Ishikawa (cell line): Measurements from ENCODE around the gene TMEM117.
A peak's percentile ranks its signal among the peaks of the same experiment; 100 is the strongest.

Experiments used
- CEBPB ChIP-seq: IDR thresholded peaks from 2 replicates; pipeline ENCODE4 v1.6.1; 2012
- CREB1 ChIP-seq: IDR thresholded peaks from 2 replicates; pipeline ENCODE4 v1.6.1; 2012; ENCODE audit warnings: low read depth
- EGR1 ChIP-seq: IDR thresholded peaks from 2 replicates; pipeline ENCODE4 v1.6.1; 2012
- EP300 ChIP-seq: IDR thresholded peaks from 2 replicates; pipeline ENCODE4 v1.6.1; 2012; ENCODE audit warnings: borderline replicate concordance
- FOXM1 ChIP-seq: IDR thresholded peaks from 2 replicates; pipeline ENCODE4 v1.6.1; 2012; ENCODE audit warnings: low read depth, borderline replicate concordance
- NFIC ChIP-seq: IDR thresholded peaks from 2 replicates; pipeline ENCODE4 v1.6.1; 2012
- RAD21 ChIP-seq: IDR thresholded peaks from 2 replicates; pipeline ENCODE4 v1.6.1; 2012; ENCODE audit warnings: low read depth
- TAF1 ChIP-seq: IDR thresholded peaks from 2 replicates; pipeline ENCODE4 v1.6.1; 2012; ENCODE audit warnings: low read depth, mild to moderate bottlenecking
- TCF12 ChIP-seq: IDR thresholded peaks from 2 replicates; pipeline ENCODE4 v1.6.1; 2012; ENCODE audit warnings: low read depth
- TEAD4 ChIP-seq: IDR thresholded peaks from 2 replicates; pipeline ENCODE4 v1.6.1; 2012
- YY1 ChIP-seq: IDR thresholded peaks from 2 replicates; pipeline ENCODE4 v1.6.1; 2012; ENCODE audit warnings: low read depth
- ZBTB7A ChIP-seq: IDR thresholded peaks from 2 replicates; pipeline ENCODE4 v1.6.1; 2012; ENCODE audit warnings: low read depth
- TF ChIP-seq, protein P1 (sequence below): IDR thresholded peaks from 2 replicates; pipeline ENCODE4 v1.6.1; 2012; ENCODE audit warnings: low read depth, mild to moderate bottlenecking
- TF ChIP-seq, protein P2 (sequence below): IDR thresholded peaks from 2 replicates; pipeline ENCODE4 v1.6.1; 2012
- TF ChIP-seq, protein P3 (sequence below): IDR thresholded peaks from 2 replicates; pipeline ENCODE4 v1.6.1; 2012

The TMEM117 gene

DNA sequence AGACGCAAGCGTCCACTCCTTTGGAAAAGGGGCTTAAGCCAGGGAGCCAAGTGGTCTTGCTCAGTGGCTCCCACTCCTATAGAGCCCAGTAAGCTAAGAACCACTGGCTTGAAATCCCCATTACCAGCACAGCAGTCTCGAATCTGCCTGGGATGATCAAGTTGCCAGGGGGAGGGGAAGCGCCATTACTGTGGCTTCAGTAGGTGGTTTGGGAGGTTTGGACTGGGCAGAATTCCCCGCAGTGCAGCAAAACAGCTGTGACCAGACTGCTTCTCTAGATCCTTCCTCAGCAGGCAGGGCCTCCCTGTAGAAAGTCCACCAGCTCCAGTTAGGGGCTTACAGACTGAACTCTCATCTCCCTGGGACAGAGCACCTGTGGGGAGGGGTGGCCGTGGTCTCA is 115.4 kb downstream of the TMEM117 start:
- TF ChIP-seq EGR1 (no peak), TAF1 (no peak), TEAD4 (no peak), CREB1 (no peak), CEBPB (no peak), TCF12 (no peak), NFIC (no peak), RAD21 (no peak), EP300 (no peak), ZBTB7A (no peak)
- TF ChIP-seq, protein P1, sequence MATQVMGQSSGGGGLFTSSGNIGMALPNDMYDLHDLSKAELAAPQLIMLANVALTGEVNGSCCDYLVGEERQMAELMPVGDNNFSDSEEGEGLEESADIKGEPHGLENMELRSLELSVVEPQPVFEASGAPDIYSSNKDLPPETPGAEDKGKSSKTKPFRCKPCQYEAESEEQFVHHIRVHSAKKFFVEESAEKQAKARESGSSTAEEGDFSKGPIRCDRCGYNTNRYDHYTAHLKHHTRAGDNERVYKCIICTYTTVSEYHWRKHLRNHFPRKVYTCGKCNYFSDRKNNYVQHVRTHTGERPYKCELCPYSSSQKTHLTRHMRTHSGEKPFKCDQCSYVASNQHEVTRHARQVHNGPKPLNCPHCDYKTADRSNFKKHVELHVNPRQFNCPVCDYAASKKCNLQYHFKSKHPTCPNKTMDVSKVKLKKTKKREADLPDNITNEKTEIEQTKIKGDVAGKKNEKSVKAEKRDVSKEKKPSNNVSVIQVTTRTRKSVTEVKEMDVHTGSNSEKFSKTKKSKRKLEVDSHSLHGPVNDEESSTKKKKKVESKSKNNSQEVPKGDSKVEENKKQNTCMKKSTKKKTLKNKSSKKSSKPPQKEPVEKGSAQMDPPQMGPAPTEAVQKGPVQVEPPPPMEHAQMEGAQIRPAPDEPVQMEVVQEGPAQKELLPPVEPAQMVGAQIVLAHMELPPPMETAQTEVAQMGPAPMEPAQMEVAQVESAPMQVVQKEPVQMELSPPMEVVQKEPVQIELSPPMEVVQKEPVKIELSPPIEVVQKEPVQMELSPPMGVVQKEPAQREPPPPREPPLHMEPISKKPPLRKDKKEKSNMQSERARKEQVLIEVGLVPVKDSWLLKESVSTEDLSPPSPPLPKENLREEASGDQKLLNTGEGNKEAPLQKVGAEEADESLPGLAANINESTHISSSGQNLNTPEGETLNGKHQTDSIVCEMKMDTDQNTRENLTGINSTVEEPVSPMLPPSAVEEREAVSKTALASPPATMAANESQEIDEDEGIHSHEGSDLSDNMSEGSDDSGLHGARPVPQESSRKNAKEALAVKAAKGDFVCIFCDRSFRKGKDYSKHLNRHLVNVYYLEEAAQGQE, result no peak
- TF ChIP-seq, protein P2, sequence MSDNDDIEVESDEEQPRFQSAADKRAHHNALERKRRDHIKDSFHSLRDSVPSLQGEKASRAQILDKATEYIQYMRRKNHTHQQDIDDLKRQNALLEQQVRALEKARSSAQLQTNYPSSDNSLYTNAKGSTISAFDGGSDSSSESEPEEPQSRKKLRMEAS, result no peak
- TF ChIP-seq, protein P3, sequence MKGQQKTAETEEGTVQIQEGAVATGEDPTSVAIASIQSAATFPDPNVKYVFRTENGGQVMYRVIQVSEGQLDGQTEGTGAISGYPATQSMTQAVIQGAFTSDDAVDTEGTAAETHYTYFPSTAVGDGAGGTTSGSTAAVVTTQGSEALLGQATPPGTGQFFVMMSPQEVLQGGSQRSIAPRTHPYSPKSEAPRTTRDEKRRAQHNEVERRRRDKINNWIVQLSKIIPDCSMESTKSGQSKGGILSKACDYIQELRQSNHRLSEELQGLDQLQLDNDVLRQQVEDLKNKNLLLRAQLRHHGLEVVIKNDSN, result no peak

DNA sequence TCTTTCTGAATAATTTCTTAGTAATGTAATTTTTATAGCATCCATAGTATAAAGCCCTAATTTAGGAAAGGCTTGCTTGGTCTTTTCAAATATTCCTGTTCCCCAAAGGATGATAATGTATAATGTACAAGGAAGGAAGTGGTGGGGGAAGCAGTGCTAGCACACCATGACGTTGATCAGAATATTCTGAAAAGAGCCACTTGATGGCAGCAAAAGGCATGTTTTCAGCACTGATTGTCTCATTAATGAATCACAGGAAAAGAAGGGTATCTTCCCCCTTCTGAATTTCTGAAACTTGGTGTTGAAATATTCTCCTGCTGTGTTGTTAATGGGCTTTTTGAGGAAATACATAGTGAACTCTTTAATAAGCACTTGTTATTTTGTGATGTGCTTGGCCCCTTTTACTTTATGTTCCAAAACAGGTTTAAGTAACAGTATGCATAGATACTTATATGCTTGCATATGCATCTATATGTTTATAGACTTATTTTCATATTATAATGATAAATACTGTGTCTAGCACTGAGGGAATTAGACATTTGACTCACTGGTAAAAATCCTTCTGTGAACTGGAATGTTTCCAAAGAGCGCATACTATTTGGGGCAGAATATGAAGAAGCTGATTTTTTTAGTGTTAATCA is 122.0 kb downstream of the TMEM117 start:
- TF ChIP-seq RAD21, result peak; percentile 87
- TF ChIP-seq, protein P2, result no peak
- no peak for TF ChIP-seq EP300

DNA sequence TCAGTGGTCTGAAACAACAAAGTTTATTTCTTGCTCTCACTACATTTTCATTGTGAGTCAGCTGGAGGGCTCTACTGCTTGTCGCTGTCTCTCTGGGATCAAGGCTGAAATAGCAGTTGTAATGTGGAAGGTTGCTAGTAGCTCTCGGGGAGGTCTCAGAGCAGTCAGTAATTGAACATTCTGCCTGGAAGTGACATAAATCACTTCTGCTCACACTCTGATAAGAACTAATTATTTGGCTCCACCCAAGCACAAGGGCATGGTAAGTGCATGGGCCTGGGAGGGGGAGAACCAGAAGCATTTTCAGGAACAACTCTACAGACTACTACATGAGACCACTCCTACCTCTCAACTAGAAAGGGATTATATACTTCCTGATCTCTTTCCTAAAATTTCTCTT is 128.2 kb downstream of the TMEM117 start:
- no peak for TF ChIP-seq YY1
- TF ChIP-seq TEAD4, result no peak
- no peak for TF ChIP-seq FOXM1
- TF ChIP-seq, protein P1, result no peak
- TF ChIP-seq EGR1, result no peak
- no peak for TF ChIP-seq CEBPB
- TF ChIP-seq CREB1, result no peak
- TF ChIP-seq EP300, result no peak
- no peak for TF ChIP-seq TAF1
- TF ChIP-seq NFIC, result no peak

DNA sequence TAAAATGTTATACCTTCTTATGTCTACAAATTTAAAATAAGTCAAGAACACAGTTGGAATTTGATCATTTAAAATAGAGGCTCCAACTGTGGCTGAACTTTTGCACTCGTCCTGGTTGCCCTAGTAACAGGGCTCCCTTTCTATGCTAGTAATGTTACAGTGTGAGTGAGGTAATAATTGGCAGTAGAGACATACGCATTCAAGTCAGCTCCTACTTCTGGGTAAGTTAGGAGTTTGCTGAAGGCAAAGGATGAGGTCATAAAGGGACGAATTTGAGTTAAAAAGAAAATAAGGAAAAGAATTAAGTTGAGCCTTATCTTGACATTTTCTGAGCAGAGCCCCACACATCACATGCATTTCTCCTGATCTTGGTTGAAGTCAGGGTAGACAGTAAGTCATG is 129.1 kb downstream of the TMEM117 start:
- TF ChIP-seq YY1, result no peak
- no peak for TF ChIP-seq TAF1
- TF ChIP-seq FOXM1, result no peak
- TF ChIP-seq, protein P2, result no peak
- TF ChIP-seq EP300, result no peak

DNA sequence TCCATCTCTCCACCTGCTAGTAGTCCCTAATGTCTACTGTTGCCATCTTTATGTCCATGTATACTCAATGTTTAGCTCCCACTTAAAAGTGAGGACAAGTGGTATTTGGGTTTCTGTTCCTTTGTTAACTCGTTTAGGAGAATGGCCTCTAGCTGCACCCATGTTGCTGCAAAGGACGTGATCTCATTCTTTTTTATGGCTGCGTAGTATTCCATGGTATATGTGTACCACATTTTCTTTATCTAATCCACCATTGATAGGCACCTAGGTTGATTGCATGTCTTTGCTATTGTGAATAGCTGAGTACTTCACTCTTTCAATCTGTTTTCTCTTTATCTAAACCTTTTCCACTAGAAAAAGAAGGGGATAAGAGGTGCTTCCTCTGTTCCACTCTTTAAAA is 130.0 kb downstream of the TMEM117 start:
- TF ChIP-seq ZBTB7A (no peak), EP300 (no peak)
- TF ChIP-seq, protein P2, result no peak
- TF ChIP-seq, protein P3, result no peak

DNA sequence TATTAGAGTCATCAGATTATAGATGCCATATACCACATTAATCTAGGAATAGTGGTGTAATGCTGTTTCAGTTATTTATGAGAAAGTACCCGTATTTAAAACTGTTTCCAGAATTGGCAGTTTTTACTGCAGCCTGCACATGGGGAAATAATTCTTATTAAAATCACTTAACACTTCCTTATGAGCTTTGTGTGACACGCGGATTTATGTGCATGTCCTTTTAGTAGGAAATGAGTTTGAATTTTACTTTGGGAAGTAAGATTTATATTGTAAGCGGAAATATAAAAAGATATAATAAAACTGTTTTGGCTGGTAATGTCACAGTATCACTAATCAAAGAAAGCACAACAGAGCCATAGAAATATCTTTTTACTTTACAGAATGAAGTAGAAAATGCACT is 132.9 kb downstream of the TMEM117 start:
- no peak for TF ChIP-seq RAD21
- TF ChIP-seq TEAD4, result no peak
- TF ChIP-seq CEBPB, result no peak
- no peak for TF ChIP-seq ZBTB7A
- TF ChIP-seq, protein P1, result no peak
- TF ChIP-seq, protein P2, result no peak
- no peak for TF ChIP-seq NFIC
- no peak for TF ChIP-seq CREB1
- no peak for TF ChIP-seq FOXM1
- no peak for TF ChIP-seq YY1
- no peak for TF ChIP-seq TCF12
- no peak for TF ChIP-seq EGR1
- TF ChIP-seq TAF1, result no peak
- TF ChIP-seq EP300, result no peak
